Measurements from ENCODE around the gene ITGA4. TPM values are rescaled to one million over a fixed set of nuclear protein-coding genes. Genes with fewer than 3 reads are reported as not detected.

ITGA4 gene
- total and polyA plus RNA-seq, 2 of the 13 experiments (the other 11 are each of a cell fraction or from before 2014, with no cell fraction given) = not detected

DNA sequence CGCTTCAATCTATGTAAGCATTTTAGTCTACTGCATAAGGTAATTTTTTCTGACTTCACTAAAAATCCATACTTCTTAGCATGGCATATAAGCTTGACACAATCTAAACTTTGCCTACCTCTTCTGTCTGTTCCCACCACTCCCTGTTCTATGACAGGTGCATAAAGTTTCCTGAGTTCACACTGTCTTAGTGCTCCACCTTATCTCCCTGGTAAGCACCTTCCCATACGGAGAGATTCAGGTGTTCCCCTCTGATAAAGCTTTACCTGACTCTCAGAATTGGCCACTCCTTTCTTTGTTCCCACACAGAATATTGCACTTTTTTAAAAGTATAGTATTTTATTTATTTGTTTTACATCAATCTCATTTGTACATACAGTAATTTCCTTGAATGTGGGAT lies 16.8 kb upstream of the ITGA4 start (continued):
- TF ChIP-seq, protein P1, sequence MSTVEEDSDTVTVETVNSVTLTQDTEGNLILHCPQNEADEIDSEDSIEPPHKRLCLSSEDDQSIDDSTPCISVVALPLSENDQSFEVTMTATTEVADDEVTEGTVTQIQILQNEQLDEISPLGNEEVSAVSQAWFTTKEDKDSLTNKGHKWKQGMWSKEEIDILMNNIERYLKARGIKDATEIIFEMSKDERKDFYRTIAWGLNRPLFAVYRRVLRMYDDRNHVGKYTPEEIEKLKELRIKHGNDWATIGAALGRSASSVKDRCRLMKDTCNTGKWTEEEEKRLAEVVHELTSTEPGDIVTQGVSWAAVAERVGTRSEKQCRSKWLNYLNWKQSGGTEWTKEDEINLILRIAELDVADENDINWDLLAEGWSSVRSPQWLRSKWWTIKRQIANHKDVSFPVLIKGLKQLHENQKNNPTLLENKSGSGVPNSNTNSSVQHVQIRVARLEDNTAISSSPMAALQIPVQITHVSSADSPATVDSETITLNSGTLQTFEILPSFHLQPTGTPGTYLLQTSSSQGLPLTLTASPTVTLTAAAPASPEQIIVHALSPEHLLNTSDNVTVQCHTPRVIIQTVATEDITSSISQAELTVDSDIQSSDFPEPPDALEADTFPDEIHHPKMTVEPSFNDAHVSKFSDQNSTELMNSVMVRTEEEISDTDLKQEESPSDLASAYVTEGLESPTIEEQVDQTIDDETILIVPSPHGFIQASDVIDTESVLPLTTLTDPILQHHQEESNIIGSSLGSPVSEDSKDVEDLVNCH (CRISPR knock-in tag; IDR thresholded peaks at IDR 0.05) = no peak
- TF ChIP-seq ZNF296 (CRISPR knock-in tag; conservative IDR thresholded peaks at IDR 0.05) (no peak), ZFP90 (CRISPR knock-in tag; IDR thresholded peaks at IDR 0.05; ENCODE audit: borderline replicate concordance) (no peak), RXRA (CRISPR knock-in tag; IDR thresholded peaks at IDR 0.05) (no peak), ZNF12 (CRISPR knock-in tag; IDR thresholded peaks at IDR 0.05) (no peak), NR2F6 (IDR thresholded peaks at IDR 0.05) (no peak), NR2F6 (CRISPR knock-in tag; IDR thresholded peaks at IDR 0.05) (no peak)

DNA sequence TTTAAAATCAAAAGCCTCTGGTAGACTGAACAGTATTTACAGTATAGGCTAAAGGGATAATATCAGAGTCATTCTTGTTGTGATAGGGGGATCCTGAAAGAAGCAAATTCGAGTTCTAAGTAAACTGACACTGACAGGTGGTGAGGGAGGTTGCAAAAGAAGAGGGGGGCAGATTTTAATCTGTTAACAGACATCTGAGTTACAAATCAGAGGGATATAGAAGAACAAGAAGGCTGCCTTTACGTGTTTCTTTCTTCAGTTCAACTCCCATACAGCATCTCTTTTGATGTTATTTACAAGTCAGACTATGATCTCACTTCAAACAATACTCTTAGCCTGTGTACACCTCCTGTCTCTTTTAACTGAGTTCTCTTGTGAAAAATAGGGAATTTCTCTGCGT lies 16.3 kb upstream of the ITGA4 start:
- no peaks in the 10 kb centered on the region for H3K27me3 ChIP-seq (ENCODE audit: control insufficient read depth in 1 of 2, insufficient read depth in 2 of 2, low read length in 2 of 2)
- no peaks in the 10 kb centered on the region for H3K79me2 ChIP-seq (ENCODE audit: insufficient read depth, low read length)
- no peak for TF ChIP-seq PRMT3 (CRISPR knock-in tag; IDR thresholded peaks at IDR 0.05; ENCODE audit: borderline replicate concordance, low read depth)
- TF ChIP-seq ZNF44 (CRISPR knock-in tag; IDR thresholded peaks at IDR 0.05) = no peak
- TF ChIP-seq ZNF367 (CRISPR knock-in tag; IDR thresholded peaks at IDR 0.05; ENCODE audit: borderline replicate concordance) = no peak
- no peak for TF ChIP-seq ETV6 (CRISPR knock-in tag; conservative IDR thresholded peaks at IDR 0.05)
- TF ChIP-seq, protein P2, sequence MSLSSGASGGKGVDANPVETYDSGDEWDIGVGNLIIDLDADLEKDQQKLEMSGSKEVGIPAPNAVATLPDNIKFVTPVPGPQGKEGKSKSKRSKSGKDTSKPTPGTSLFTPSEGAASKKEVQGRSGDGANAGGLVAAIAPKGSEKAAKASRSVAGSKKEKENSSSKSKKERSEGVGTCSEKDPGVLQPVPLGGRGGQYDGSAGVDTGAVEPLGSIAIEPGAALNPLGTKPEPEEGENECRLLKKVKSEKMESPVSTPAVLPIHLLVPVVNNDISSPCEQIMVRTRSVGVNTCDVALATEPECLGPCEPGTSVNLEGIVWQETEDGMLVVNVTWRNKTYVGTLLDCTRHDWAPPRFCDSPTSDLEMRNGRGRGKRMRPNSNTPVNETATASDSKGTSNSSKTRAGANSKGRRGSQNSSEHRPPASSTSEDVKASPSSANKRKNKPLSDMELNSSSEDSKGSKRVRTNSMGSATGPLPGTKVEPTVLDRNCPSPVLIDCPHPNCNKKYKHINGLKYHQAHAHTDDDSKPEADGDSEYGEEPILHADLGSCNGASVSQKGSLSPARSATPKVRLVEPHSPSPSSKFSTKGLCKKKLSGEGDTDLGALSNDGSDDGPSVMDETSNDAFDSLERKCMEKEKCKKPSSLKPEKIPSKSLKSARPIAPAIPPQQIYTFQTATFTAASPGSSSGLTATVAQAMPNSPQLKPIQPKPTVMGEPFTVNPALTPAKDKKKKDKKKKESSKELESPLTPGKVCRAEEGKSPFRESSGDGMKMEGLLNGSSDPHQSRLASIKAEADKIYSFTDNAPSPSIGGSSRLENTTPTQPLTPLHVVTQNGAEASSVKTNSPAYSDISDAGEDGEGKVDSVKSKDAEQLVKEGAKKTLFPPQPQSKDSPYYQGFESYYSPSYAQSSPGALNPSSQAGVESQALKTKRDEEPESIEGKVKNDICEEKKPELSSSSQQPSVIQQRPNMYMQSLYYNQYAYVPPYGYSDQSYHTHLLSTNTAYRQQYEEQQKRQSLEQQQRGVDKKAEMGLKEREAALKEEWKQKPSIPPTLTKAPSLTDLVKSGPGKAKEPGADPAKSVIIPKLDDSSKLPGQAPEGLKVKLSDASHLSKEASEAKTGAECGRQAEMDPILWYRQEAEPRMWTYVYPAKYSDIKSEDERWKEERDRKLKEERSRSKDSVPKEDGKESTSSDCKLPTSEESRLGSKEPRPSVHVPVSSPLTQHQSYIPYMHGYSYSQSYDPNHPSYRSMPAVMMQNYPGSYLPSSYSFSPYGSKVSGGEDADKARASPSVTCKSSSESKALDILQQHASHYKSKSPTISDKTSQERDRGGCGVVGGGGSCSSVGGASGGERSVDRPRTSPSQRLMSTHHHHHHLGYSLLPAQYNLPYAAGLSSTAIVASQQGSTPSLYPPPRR (CRISPR knock-in tag; IDR thresholded peaks at IDR 0.05; ENCODE audit: borderline replicate concordance) = no peak
- TF ChIP-seq, protein P3, sequence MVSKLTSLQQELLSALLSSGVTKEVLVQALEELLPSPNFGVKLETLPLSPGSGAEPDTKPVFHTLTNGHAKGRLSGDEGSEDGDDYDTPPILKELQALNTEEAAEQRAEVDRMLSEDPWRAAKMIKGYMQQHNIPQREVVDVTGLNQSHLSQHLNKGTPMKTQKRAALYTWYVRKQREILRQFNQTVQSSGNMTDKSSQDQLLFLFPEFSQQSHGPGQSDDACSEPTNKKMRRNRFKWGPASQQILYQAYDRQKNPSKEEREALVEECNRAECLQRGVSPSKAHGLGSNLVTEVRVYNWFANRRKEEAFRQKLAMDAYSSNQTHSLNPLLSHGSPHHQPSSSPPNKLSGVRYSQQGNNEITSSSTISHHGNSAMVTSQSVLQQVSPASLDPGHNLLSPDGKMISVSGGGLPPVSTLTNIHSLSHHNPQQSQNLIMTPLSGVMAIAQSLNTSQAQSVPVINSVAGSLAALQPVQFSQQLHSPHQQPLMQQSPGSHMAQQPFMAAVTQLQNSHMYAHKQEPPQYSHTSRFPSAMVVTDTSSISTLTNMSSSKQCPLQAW (CRISPR knock-in tag; IDR thresholded peaks at IDR 0.05) = no peak
- TF ChIP-seq FOXM1 (CRISPR knock-in tag; IDR thresholded peaks at IDR 0.05) = no peak
- TF ChIP-seq HMG20B (CRISPR knock-in tag; conservative IDR thresholded peaks at IDR 0.05) = no peak
- TF ChIP-seq, protein P4, sequence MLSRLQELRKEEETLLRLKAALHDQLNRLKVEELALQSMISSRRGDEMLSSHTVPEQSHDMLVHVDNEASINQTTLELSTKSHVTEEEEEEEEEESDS (CRISPR knock-in tag; IDR thresholded peaks at IDR 0.05; ENCODE audit: borderline replicate concordance) = no peak
- no peak for TF ChIP-seq NCOA5 (CRISPR knock-in tag; IDR thresholded peaks at IDR 0.05)
- no TSS peak for BruUV-seq (replicated peaks)
- intact Hi-C loops (cut with micrococcal nuclease; ENCODE audit: unreplicated experiment) = no loop called here
- no peaks in the 10 kb centered on the region for H4K20me1 ChIP-seq (ENCODE audit: insufficient read depth, low read length)
- no peak overlapping the region for H3K4me2 ChIP-seq (ENCODE audit: low read depth, low read length)
- no peaks in the 10 kb centered on the region for H3K9me3 ChIP-seq (ENCODE audit: low read length)
- H3K4me3 ChIP-seq (replicated peaks in 1 of 3; ENCODE audit: insufficient read depth in 1 of 3, low read depth in 2 of 3, low read length in 3 of 3) = no peak overlapping the region
- ChIA-PET CTCF (ENCODE audit: low intra/inter-chr PET ratio, low total read pairs) (no interaction called here), POLR2A (no interaction called here)
- no peak for FAIRE-seq
- WGBS (ENCODE audit: low lambda C conversion rate) = 6% methylated on average over 3 of the region's 3 CpGs
- H2AFZ ChIP-seq (ENCODE audit: low read length) = no peak overlapping the region
- no peak for ATAC-seq
- no peaks in the 10 kb centered on the region for H3K36me3 ChIP-seq (replicated peaks in 1 of 2; ENCODE audit: control insufficient read depth in 1 of 2, insufficient read depth in 2 of 2, low read length in 2 of 2)
- H3K9ac ChIP-seq (ENCODE audit: insufficient read depth, low read depth, low read length) = no peak overlapping the region
- in situ Hi-C loops (cut with HindIII; ENCODE audit: extremely low pct_ligation_motif_present, low pct_unique_long_range_greater_than_20kb) = no loop called here
- DNase-seq (ENCODE audit: low spot score) = no peak
- no peak overlapping the region for H3K27ac ChIP-seq (ENCODE audit: extremely low read length, insufficient read depth, low read length)
- no peaks in the 10 kb centered on the region for H3K4me1 ChIP-seq (ENCODE audit: insufficient read depth, low read length)

All from HepG2 (cell line).